HG03571 (cell line): Measurements from ENCODE around the gene SSRP1.

Experiments used
- ATAC-seq: cut with Tn5 transposase; IDR thresholded peaks from one replicate; pipeline ENCODE4 v1.9.1; 2021; ENCODE audit not compliant: unreplicated experiment

SSRP1 gene

DNA sequence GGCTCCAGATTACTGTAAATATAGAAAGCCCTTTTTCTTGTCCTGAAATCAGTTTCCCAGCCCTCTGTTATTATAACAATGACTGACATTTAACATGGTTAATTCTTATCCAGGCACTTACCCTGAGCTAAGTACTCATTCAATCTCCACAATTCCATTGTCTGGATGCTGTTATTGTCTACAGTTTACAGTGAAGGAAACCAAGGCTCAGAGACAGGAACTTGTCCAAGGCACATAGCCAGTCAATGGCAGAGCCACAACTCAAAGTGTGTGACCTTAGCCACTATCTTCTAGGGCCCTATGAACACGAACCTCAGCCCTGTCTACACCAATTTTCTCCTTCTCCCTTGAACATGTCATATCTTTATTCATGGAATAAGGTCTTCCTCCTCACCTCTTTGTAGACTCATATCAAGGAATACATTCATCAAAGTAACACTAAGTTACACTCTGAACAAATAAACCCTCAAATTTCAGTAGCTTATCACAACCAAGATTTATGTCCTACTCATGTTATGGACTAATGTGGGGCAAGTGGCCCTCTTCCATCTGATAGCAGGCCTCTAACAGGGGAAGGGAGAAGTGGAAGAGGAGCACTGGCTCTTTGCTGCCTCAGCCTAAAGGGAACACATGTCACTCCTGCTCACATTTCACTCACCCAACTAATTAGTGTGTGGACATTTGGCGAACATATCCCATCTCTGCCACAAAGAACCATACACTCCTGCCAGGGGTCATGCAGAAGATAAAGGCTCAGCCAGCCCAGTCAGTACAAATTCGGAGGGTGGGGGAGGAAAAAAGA is 59.3 kb downstream of the SSRP1 start:
- no peak for ATAC-seq
